Activated naive CD4-positive, alpha-beta T cell treated with anti-CD3 and anti-CD28 coated beads for 36 hours (primary cell): ENCODE results near the gene SRPK2. TPM values are rescaled to one million over a fixed set of nuclear protein-coding genes. Genes with fewer than 3 reads are reported as not detected.

Experiments
- CTCF ChIA-PET: fragments of 350-600 bp; sonication (Branson Sonifier 250); formaldehyde crosslinking; loops from one replicate; lab custom pipeline; 2021; ENCODE audit warnings: antibody characterized with exemption; lab: Charles Lee
- DNase-seq: peaks from one replicate; pipeline ENCODE4 v3.0.0-alpha.2; 2020
- H3K27ac Mint-ChIP-seq: one replicate; pipeline ENCODE4 v1.8.0; 2021; ENCODE audit warnings: mild to moderate bottlenecking, mixed read lengths
- H3K27me3 Mint-ChIP-seq: one replicate; pipeline ENCODE4 v1.8.0; 2021; ENCODE audit warnings: low read depth, mixed read lengths
- H3K36me3 Mint-ChIP-seq: one replicate; pipeline ENCODE4 v1.8.0; 2021; ENCODE audit warnings: low read depth, mixed read lengths
- H3K4me1 Mint-ChIP-seq: one replicate; pipeline ENCODE4 v1.8.0; 2021; ENCODE audit warnings: low read depth, mixed read lengths
- H3K4me3 Mint-ChIP-seq: one replicate; pipeline ENCODE4 v1.8.0; 2021; ENCODE audit warnings: mild to moderate bottlenecking, moderate library complexity, mixed read lengths
- H3K9me3 Mint-ChIP-seq: one replicate; pipeline ENCODE4 v1.8.0; 2021; ENCODE audit warnings: mixed read lengths
- intact Hi-C: fragments of 100-400 bp; cut with micrococcal nuclease; formaldehyde crosslinking; loops from one replicate; pipeline ENCODE4 v1.15.1; 2023
- total RNA-seq, 2 experiments: library from RNA; stranded (reverse); gene quantifications; one replicate each; pipeline ENCODE4 v1.2.3, GENCODE V29; 2021

Gene SRPK2
- total RNA-seq, 2 experiments from 2014 or later = 41.1 to 43.3 TPM

GRCh38 chr7:105131890-105132289 is 256.8 kb downstream of the SRPK2 start:
- intact Hi-C loops = no loop called here
- Mint-ChIP-seq H3K9me3 (no peaks in the 10 kb centered on the region), H3K4me3 (no peak overlapping the region), H3K27me3 (no peaks in the 10 kb centered on the region), H3K27ac (no peak overlapping the region), H3K4me1 (peaks cover 16% of the 10 kb centered on the region), H3K36me3 (peaks cover 7% of the 10 kb centered on the region)
- no peak for DNase-seq
- CTCF ChIA-PET = no interaction called here

GRCh38 chr7:105131033-105131656 is 257.6 kb downstream of the SRPK2 start:
- DNase-seq = no peak
- Mint-ChIP-seq H3K4me1 (peaks cover 19% of the 10 kb centered on the region), H3K4me3 (no peak overlapping the region), H3K9me3 (no peaks in the 10 kb centered on the region), H3K27me3 (no peaks in the 10 kb centered on the region), H3K36me3 (peaks cover 6% of the 10 kb centered on the region), H3K27ac (no peak overlapping the region)
- CTCF ChIA-PET = no interaction called here
- intact Hi-C loops = no loop called here

- Mint-ChIP-seq H3K9me3 (no peaks in the 10 kb centered on the region), H3K36me3 (peaks cover 10% of the 10 kb centered on the region), H3K4me1 (peaks cover 22% of the 10 kb centered on the region), H3K27ac (no peak overlapping the region), H3K27me3 (no peaks in the 10 kb centered on the region), H3K4me3 (no peak overlapping the region)
- intact Hi-C loops = no loop called here
- CTCF ChIA-PET = interaction anchor here (0.6 kb wide), 1 partner anchor 308 kb away, joined by 3 read pairs; no protein-coding TSS in a partner anchor
- DNase-seq = no peak
These were observed 258.1 kb downstream of the SRPK2 start for GRCh38 chr7:105130580-105130979.

GRCh38 chr7:105130048-105130447 is 258.7 kb downstream of the SRPK2 start:
- H3K9me3 Mint-ChIP-seq = no peaks in the 10 kb centered on the region
- no peak overlapping the region for H3K27ac Mint-ChIP-seq
- H3K4me3 Mint-ChIP-seq = no peak overlapping the region
- intact Hi-C loops = no loop called here
- CTCF ChIA-PET = interaction anchor here (0.6 kb wide), 1 partner anchor 309 kb away, joined by 3 read pairs; no protein-coding TSS in a partner anchor
- no peak for DNase-seq
- peaks cover 11% of the 10 kb centered on the region for H3K36me3 Mint-ChIP-seq
- H3K4me1 Mint-ChIP-seq = peaks cover 21% of the 10 kb centered on the region
- H3K27me3 Mint-ChIP-seq = no peaks in the 10 kb centered on the region

- Mint-ChIP-seq H3K36me3 (peaks cover 14% of the 10 kb centered on the region), H3K27me3 (no peaks in the 10 kb centered on the region), H3K27ac (no peak overlapping the region), H3K9me3 (no peaks in the 10 kb centered on the region), H3K4me3 (no peak overlapping the region), H3K4me1 (peaks cover 27% of the 10 kb centered on the region)
- no peak for DNase-seq
- CTCF ChIA-PET = no interaction called here
- intact Hi-C loops = no loop called here
These were observed 261.5 kb downstream of the SRPK2 start for GRCh38 chr7:105127179-105127578.

GRCh38 chr7:105126436-105126975 is 262.2 kb downstream of the SRPK2 start:
- no peak overlapping the region for H3K4me3 Mint-ChIP-seq
- DNase-seq = no peak
- H3K4me1 Mint-ChIP-seq = peaks cover 26% of the 10 kb centered on the region
- H3K36me3 Mint-ChIP-seq = peaks cover 14% of the 10 kb centered on the region
- H3K9me3 Mint-ChIP-seq = no peaks in the 10 kb centered on the region
- H3K27me3 Mint-ChIP-seq = no peaks in the 10 kb centered on the region
- CTCF ChIA-PET = interaction anchor here (0.8 kb wide), 1 partner anchor 49 kb away, joined by 3 read pairs; no protein-coding TSS in a partner anchor
- no peak overlapping the region for H3K27ac Mint-ChIP-seq
- intact Hi-C loops = no loop called here

- H3K36me3 Mint-ChIP-seq = peaks cover 14% of the 10 kb centered on the region
- H3K27me3 Mint-ChIP-seq = no peaks in the 10 kb centered on the region
- no peak overlapping the region for H3K27ac Mint-ChIP-seq
- H3K4me1 Mint-ChIP-seq = peaks cover 26% of the 10 kb centered on the region
- H3K9me3 Mint-ChIP-seq = no peaks in the 10 kb centered on the region
- intact Hi-C loops = no loop called here
- DNase-seq = no peak
- CTCF ChIA-PET = no interaction called here
- H3K4me3 Mint-ChIP-seq = no peak overlapping the region
These were observed 263.0 kb downstream of the SRPK2 start for GRCh38 chr7:105125745-105126144.

- Mint-ChIP-seq H3K4me3 (no peak overlapping the region), H3K27me3 (no peaks in the 10 kb centered on the region), H3K9me3 (no peaks in the 10 kb centered on the region), H3K4me1 (peaks cover 40% of the 10 kb centered on the region), H3K27ac (no peak overlapping the region), H3K36me3 (peaks cover 14% of the 10 kb centered on the region)
- no peak for DNase-seq
- CTCF ChIA-PET = interaction anchor here (0.6 to 1.0 kb wide), 3 partner anchors 239 to 1419 kb away, joined by 3 to 4 read pairs (median 3); no protein-coding TSS in a partner anchor
- intact Hi-C loops = no loop called here
These were observed 266.1 kb downstream of the SRPK2 start for GRCh38 chr7:105122619-105123018.

GRCh38 chr7:105118612-105119600 is 269.8 kb downstream of the SRPK2 start:
- Mint-ChIP-seq H3K27me3 (no peaks in the 10 kb centered on the region), H3K4me1 (peaks cover 26% of the 10 kb centered on the region), H3K9me3 (peaks cover 3% of the 10 kb centered on the region), H3K27ac (no peak overlapping the region), H3K36me3 (peaks cover 16% of the 10 kb centered on the region), H3K4me3 (no peak overlapping the region)
- CTCF ChIA-PET = interaction anchor here (0.6 kb wide), 1 partner anchor 40 kb away, joined by 3 read pairs; no protein-coding TSS in a partner anchor
- intact Hi-C loops = no loop called here
- no peak for DNase-seq

GRCh38 chr7:105112440-105113418 is 276.0 kb downstream of the SRPK2 start:
- H3K4me3 Mint-ChIP-seq = no peak overlapping the region
- peaks cover 8% of the 10 kb centered on the region for H3K4me1 Mint-ChIP-seq
- intact Hi-C loops = no loop called here
- no peaks in the 10 kb centered on the region for H3K27me3 Mint-ChIP-seq
- H3K36me3 Mint-ChIP-seq = peaks cover 43% of the 10 kb centered on the region
- CTCF ChIA-PET = interaction anchor here (0.6 to 0.8 kb wide), 2 partner anchors 8 to 79 kb away, joined by 6 read pairs; no protein-coding TSS in a partner anchor
- H3K9me3 Mint-ChIP-seq = peaks cover 3% of the 10 kb centered on the region
- H3K27ac Mint-ChIP-seq = peak overlapping the region; percentile 81
- no peak for DNase-seq

GRCh38 chr7:105107458-105107857 is 281.3 kb downstream of the SRPK2 start:
- Mint-ChIP-seq H3K27ac (peak overlapping the region; percentile 24), H3K4me3 (no peak overlapping the region), H3K27me3 (no peaks in the 10 kb centered on the region), H3K36me3 (peaks cover 49% of the 10 kb centered on the region), H3K9me3 (no peaks in the 10 kb centered on the region), H3K4me1 (peaks cover 16% of the 10 kb centered on the region)
- CTCF ChIA-PET = no interaction called here
- intact Hi-C loops = no loop called here
- DNase-seq = no peak
